Measurements from ENCODE around the gene LIPC.

Gene LIPC

DNA sequence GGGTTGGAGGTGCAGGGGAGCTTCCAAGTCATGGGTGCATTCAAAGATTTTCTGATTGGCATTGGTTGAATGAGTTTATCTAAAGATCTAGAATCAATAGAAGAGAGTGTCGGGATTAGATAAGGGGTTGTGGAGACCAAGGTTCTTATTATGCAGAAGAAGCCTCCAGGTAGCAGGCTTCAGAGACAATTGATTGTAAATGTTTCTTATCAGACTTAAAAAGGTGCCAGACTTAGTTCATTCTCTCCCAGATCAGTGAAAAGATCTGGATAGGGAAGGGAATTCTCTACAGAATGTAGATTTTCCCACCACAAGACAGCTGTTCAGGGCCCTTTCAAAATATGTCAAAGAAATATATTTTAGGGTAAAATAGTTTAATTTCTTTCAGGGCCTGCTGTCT is 129.5 kb downstream of the LIPC start (continued):
- TF ChIP-seq ZNF280C (tag by site-specific recombination; IDR thresholded peaks at IDR 0.05) (no peak), OVOL3 (tag by site-specific recombination; IDR thresholded peaks at IDR 0.05) (no peak)

DNA sequence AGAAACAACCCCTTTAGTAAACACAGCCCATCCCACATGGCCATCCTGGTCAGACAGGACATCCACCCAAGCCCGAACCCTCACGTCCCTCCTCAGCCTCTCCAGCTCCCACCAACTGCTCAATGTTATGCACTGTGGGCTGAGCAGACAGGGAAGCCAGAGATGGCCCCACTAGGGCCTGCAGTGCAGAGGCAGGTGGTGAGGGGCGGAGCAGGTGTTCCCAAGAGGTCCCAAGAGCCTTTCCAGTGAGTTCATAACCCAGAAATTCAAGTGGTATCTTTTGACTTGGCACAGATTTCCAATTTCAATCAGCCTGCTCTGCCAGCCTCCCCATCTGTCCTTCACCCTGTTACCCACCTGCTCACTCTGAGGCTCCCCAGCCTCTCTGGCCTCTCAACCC is 130.3 kb downstream of the LIPC start:
- H3K9me3 ChIP-seq (ENCODE audit: control insufficient read depth, insufficient read depth, low read depth, low read length) = no peaks in the 10 kb centered on the region
- ChIA-PET CTCF (no interaction called here), POLR2A (no interaction called here)
- no peak for TF ChIP-seq ZNF654 (tag by site-specific recombination; IDR thresholded peaks at IDR 0.05; ENCODE audit: low read depth)
- no peak for TF ChIP-seq ZNF792 (tag by site-specific recombination; IDR thresholded peaks at IDR 0.05)
- no peak for TF ChIP-seq KLF8 (tag by site-specific recombination; IDR thresholded peaks at IDR 0.05)
- no peak for TF ChIP-seq ZNF24 (tag by site-specific recombination; IDR thresholded peaks at IDR 0.05)
- no peak for TF ChIP-seq BCL6B (tag by site-specific recombination; IDR thresholded peaks at IDR 0.05)
- TF ChIP-seq ZNF114 (tag by site-specific recombination; IDR thresholded peaks at IDR 0.05) = no peak
- TF ChIP-seq ZNF26 (tag by site-specific recombination; IDR thresholded peaks at IDR 0.05) = no peak
- TF ChIP-seq ZIC2 (tag by site-specific recombination; IDR thresholded peaks at IDR 0.05) = no peak
- TF ChIP-seq ZNF19 (tag by site-specific recombination; IDR thresholded peaks at IDR 0.05; ENCODE audit: low read depth) = no peak
- TF ChIP-seq ZFHX2 (tag by site-specific recombination; conservative IDR thresholded peaks at IDR 0.05) = no peak
- TF ChIP-seq ELK4 (IDR thresholded peaks at IDR 0.05; ENCODE audit: borderline replicate concordance, low read depth, low read length) = no peak
- TF ChIP-seq ZNF23 (tag by site-specific recombination; IDR thresholded peaks at IDR 0.05; ENCODE audit: borderline replicate concordance) = no peak
- TF ChIP-seq SCRT2 (tag by site-specific recombination; IDR thresholded peaks at IDR 0.05) = no peak
- TF ChIP-seq ZNF621 (tag by site-specific recombination; IDR thresholded peaks at IDR 0.05) = no peak
- no peak for TF ChIP-seq ZNF394 (tag by site-specific recombination; IDR thresholded peaks at IDR 0.05; ENCODE audit: borderline replicate concordance)
- no peak overlapping the region for H3K27ac ChIP-seq (ENCODE audit: extremely low read depth, low read depth, low read length)
- no peaks in the 10 kb centered on the region for H3K4me1 ChIP-seq (ENCODE audit: control insufficient read depth, insufficient read depth, low read length)
- no peaks in the 10 kb centered on the region for H3K36me3 ChIP-seq (ENCODE audit: control insufficient read depth in 2 of 2, insufficient read depth in 1 of 2, low read length in 2 of 2)
- H3K4me3 ChIP-seq (ENCODE audit: low read depth, low read length) = no peak overlapping the region

- ChIA-PET CTCF (interaction anchor here (0.6 kb wide), 1 partner anchor 16 kb away, joined by 4 read pairs; no protein-coding TSS in a partner anchor), POLR2A (no interaction called here)
- H3K4me3 ChIP-seq (ENCODE audit: low read depth, low read length) = no peak overlapping the region
- H3K4me1 ChIP-seq (ENCODE audit: control insufficient read depth, insufficient read depth, low read length) = no peaks in the 10 kb centered on the region
- H3K36me3 ChIP-seq (ENCODE audit: control insufficient read depth in 2 of 2, insufficient read depth in 1 of 2, low read length in 2 of 2) = no peaks in the 10 kb centered on the region
- no peak overlapping the region for H3K27ac ChIP-seq (ENCODE audit: extremely low read depth, low read depth, low read length)
- H3K9me3 ChIP-seq (ENCODE audit: control insufficient read depth, insufficient read depth, low read depth, low read length) = no peaks in the 10 kb centered on the region
- TF ChIP-seq, protein P1, sequence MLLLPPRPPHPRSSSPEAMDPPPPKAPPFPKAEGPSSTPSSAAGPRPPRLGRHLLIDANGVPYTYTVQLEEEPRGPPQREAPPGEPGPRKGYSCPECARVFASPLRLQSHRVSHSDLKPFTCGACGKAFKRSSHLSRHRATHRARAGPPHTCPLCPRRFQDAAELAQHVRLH (tag by site-specific recombination; IDR thresholded peaks at IDR 0.05) = no peak
- TF ChIP-seq ZNF184 (tag by site-specific recombination; IDR thresholded peaks at IDR 0.05) (no peak), OVOL3 (tag by site-specific recombination; IDR thresholded peaks at IDR 0.05) (no peak), ZNF544 (tag by site-specific recombination; IDR thresholded peaks at IDR 0.05) (no peak), ZNF654 (tag by site-specific recombination; IDR thresholded peaks at IDR 0.05; ENCODE audit: low read depth) (no peak), ZNF302 (tag by site-specific recombination; IDR thresholded peaks at IDR 0.05; ENCODE audit: low read depth) (no peak), ZNF121 (tag by site-specific recombination; IDR thresholded peaks at IDR 0.05) (no peak), ZNF629 (tag by site-specific recombination; IDR thresholded peaks at IDR 0.05) (no peak), FEZF1 (tag by site-specific recombination; IDR thresholded peaks at IDR 0.05) (no peak), ZNF433 (tag by site-specific recombination; IDR thresholded peaks at IDR 0.05; ENCODE audit: low read depth) (no peak)
- TF ChIP-seq, protein P2, sequence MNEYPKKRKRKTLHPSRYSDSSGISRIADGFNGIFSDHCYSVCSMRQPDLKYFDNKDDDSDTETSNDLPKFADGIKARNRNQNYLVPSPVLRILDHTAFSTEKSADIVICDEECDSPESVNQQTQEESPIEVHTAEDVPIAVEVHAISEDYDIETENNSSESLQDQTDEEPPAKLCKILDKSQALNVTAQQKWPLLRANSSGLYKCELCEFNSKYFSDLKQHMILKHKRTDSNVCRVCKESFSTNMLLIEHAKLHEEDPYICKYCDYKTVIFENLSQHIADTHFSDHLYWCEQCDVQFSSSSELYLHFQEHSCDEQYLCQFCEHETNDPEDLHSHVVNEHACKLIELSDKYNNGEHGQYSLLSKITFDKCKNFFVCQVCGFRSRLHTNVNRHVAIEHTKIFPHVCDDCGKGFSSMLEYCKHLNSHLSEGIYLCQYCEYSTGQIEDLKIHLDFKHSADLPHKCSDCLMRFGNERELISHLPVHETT (tag by site-specific recombination; IDR thresholded peaks at IDR 0.05) = no peak
These were observed 133.2 kb downstream of the LIPC start for GRCh38 chr15:58564981-58565380.

All from HEK293 (cell line).